ENCODE data around the gene TMCO1. TPM values are rescaled to one million over a fixed set of nuclear protein-coding genes. Genes with fewer than 3 reads are reported as not detected.

The TMCO1 gene, protein sequence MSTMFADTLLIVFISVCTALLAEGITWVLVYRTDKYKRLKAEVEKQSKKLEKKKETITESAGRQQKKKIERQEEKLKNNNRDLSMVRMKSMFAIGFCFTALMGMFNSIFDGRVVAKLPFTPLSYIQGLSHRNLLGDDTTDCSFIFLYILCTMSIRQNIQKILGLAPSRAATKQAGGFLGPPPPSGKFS
- 100 to 1,000 TPM in 1 of 4 donors, 10 to 100 TPM in 3; 46.7 to 110 (median 49.2) TPM for total RNA-seq

DNA sequence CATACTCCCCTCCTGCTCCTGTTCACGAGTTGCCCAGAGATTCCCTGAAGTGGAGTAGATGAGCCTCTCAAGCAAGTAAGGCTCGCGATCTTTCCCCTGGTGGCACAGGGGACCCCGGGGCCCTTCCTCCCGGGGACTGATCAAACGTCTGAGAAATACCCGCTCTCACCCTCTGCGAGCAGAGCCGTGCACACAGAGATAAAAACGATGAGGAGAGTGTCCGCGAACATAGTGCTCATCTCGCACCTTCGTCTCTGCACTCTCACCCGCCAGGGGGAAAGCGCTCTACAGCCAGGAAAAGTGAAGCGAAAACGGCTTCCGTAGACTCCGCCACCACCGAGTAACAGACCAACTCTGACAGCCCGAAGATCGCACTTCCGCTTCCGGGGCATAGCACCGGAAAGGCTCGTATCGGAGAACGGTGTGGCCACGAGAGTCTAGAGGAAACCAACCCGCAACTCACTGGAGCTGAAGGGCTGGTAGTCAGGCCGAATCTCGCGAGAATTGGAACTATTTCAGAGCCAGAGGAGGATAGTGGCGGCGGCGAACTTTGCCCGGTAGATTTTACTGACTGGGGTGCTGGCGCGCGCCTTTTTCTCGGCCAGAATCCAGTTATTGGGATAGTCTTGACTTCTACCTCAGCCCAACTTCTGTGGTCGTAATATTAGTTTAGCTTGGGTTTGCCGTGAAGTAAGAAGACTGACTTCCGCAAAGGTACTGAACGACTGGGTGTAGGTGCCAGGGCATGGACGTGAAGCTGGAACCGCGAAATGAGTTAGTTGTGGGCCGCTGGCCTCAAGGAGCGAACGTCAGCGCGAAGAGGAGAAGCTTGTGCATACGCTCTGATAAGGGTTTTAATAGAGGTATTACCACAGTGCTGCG, at the start of gene TMCO1:
TMCO1 (minus strand) TSS at position 356 of the 882 bp plus-strand sequence; CDS start at position 239, 117 bp downstream.
- TF ChIP-seq, protein P1, sequence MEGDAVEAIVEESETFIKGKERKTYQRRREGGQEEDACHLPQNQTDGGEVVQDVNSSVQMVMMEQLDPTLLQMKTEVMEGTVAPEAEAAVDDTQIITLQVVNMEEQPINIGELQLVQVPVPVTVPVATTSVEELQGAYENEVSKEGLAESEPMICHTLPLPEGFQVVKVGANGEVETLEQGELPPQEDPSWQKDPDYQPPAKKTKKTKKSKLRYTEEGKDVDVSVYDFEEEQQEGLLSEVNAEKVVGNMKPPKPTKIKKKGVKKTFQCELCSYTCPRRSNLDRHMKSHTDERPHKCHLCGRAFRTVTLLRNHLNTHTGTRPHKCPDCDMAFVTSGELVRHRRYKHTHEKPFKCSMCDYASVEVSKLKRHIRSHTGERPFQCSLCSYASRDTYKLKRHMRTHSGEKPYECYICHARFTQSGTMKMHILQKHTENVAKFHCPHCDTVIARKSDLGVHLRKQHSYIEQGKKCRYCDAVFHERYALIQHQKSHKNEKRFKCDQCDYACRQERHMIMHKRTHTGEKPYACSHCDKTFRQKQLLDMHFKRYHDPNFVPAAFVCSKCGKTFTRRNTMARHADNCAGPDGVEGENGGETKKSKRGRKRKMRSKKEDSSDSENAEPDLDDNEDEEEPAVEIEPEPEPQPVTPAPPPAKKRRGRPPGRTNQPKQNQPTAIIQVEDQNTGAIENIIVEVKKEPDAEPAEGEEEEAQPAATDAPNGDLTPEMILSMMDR (IDR thresholded peaks at IDR 0.05; ENCODE audit: low read depth): no peak

DNA sequence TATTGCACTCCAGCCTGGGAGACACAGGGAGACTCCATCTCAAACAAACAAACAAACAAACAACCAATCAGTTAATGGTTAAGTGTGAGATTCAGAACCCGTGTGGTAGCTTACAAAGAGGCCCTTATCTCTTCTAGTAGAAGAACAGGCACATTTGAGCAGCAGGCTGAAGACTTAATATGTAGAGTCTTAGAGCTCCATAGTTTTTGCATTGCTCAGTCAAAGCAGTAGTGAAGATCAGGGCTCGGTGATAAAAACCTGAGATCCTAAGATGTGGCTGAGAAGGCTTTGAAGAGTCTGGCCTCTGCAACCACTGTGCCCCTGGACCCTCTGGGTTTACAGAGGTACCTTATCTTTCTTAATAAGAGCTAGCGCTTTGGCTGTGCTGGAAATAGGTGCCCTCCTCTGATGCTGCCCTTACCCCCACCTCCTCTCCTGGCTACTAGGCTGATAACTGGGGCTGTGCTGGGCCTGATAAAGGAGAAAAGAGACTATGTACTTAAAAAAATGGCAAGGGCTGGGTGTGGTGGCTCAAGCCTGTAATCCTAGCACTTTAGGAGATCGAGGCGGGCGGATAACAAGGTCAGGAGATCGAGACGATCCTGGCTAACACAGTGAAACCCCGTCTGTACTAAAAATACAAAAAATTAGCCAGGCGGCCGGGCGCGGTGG, 48.3 kb upstream of the TMCO1 start:
- TF ChIP-seq, protein P1 (IDR thresholded peaks at IDR 0.05; ENCODE audit: low read depth): no peak

DNA sequence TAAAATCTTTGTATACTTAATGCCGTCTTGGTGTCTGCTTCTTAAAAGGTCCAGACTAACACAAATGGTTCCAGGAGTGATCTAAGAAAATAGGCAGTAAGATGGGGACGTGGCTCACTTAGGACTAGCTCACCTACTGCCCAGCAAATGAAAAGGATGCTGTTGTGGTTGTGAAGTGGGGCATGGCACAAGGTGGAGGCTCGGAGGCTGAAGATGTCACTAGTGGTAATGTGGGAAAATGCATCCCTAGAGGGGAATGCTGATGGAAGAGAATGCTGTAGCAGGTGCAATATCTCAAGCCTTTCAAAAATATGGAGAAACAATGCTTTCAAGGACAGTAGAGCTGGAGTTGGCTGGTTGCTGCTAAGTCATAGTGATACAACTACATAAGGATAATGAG, 47.5 kb upstream of the TMCO1 start:
- TF ChIP-seq, protein P1 (IDR thresholded peaks at IDR 0.05; ENCODE audit: low read depth): no peak

DNA sequence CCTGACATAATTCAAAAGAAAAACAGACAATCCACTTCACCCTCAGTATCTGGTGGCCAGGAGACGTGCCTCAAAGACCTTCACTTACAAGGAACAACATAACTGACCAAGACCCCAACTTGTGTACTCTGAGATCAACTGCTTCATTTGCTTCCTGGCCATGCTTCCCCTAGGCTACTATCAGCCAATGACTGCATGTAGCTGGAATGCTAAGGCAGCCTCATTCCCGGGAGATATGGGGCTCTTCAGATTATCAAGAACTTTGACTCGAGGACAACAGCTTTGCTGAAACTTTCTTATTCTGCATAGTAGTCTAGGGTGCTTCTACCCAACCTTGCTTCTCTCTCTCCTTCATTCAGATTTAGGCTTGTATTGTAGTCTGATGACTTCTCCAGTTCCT, 47.1 kb upstream of the TMCO1 start:
- TF ChIP-seq, protein P1 (IDR thresholded peaks at IDR 0.05; ENCODE audit: low read depth): no peak

DNA sequence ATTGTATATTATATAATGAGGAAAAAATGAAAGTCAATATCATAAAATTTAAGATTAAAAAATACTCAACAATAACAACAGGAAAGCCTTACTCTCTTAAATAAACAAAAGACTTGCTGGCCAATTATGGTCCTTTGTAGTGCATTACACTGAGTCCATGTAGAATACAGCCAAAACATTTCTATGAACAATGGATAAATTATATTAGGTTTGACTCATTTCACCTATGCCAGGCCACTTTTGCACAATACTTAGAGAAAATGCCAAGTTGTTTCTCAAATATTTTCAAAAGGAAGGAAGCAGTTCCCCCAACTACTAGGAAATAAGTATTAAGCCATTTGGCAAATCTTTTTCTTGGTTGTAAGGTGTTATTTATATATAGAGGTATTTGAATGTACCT, 38.9 kb upstream of the TMCO1 start:
- TF ChIP-seq, protein P1 (IDR thresholded peaks at IDR 0.05; ENCODE audit: low read depth): no peak

DNA sequence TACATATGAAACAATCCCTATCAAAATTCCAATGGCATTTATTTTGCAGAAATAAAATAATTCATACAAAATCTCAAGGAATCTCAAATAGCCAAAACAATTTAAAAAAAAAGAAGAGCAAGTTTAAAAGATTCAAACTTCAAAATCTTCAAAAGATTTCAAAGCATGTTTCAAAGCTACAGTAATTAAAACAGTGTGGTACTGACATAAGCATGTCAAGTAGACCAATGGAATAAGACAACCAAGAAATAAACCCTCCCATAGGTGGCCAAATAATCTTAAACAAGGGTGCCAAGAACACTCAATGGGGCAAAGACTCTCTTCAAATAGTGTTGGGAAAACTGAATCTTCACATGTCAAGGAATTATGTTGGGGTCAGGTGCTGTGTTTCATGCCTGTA, 30.7 kb upstream of the TMCO1 start:
- TF ChIP-seq, protein P1 (IDR thresholded peaks at IDR 0.05; ENCODE audit: low read depth): no peak

DNA sequence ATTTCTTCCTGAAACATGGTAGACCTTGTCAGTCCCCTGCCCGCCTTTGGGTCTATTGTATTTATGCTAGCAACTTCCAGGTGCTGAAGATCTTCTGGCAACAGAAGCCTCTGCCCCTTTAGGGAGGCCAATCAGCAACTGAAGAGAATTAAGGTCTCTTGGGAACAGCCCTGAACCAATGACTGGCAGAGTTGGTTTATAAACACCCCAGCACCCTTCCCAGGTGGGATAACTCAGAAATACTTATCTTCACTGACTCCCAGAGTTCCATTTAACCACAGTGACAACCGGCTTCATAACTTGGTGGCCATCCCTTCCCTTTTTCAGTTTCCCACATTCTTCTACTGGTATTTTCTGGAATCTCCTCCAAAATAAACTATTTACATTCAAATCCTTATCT, 27.2 kb upstream of the TMCO1 start:
- TF ChIP-seq, protein P1 (IDR thresholded peaks at IDR 0.05; ENCODE audit: low read depth): no peak
